Thyroid gland (tissue), 4 donors: ENCODE measurements around the gene LZTS3.
A peak's percentile ranks its signal among the peaks of the same experiment; 100 is the strongest.

Source experiments
- CTCF ChIP-seq, 6 experiments: fragments of 200-600 bp in 3 of 6; fragments of 450-650 bp in 3 of 6; sonication (generic) in 3 of 6; IDR thresholded peaks; one replicate each; pipeline ENCODE4 v1.5.1; 2016 to 2019; ENCODE audit warnings: antibody characterized with exemption in 6 of 6, mild to moderate bottlenecking in 2 of 6, inconsistent platforms in 1 of 6, moderate library complexity in 1 of 6
- POLR2A ChIP-seq, 2 donors: fragments of 450-650 bp; IDR thresholded peaks; one replicate each; pipeline ENCODE4 v1.6.1; 2017; ENCODE audit warnings: antibody characterized with exemption in 2 of 2, mild to moderate bottlenecking in 2 of 2, moderate library complexity in 1 of 2

- no peak for TF ChIP-seq CTCF (IDR thresholded peaks at IDR 0.05)
- peak in 1 of 2 donors; percentile 36 for TF ChIP-seq POLR2A (IDR thresholded peaks at IDR 0.05)
Observed at GRCh38 chr20:3221398-3222226, 48.3 kb upstream of the LZTS3 start.
